Left lung (tissue), 10 donors: ENCODE data around the gene DEPP1. TPM values are rescaled to one million over a fixed set of nuclear protein-coding genes. Genes with fewer than 3 reads are reported as not detected.

Experiments used
- ATAC-seq: fragments of 200-7000 bp; cut with Tn5 transposase; one replicate; pipeline ENCODE4 v1.9.1; 2020; ENCODE audit warnings: moderate library complexity
- DNase-seq, 4 donors: peaks; one replicate each; pipeline ENCODE4 v3.0.0-alpha.2; 2013 to 2020
- H3K27ac ChIP-seq, 2 donors: fragments of 200-600 bp; sonication (generic) in 1 of 2; one replicate each; pipeline versions ENCODE4 v1.5.0 to v1.8.0; 2020 to 2021
- H3K27me3 ChIP-seq, 2 donors: fragments of 200-600 bp; sonication (generic) in 1 of 2; one replicate each; pipeline versions ENCODE4 v1.5.0 to v1.8.0; 2020 to 2021
- H3K36me3 ChIP-seq, 2 donors: fragments of 200-600 bp; sonication (generic) in 1 of 2; one replicate each; pipeline versions ENCODE4 v1.5.0 to v1.8.0; 2020 to 2021
- H3K4me1 ChIP-seq, 2 donors: fragments of 200-600 bp; one replicate each; pipeline ENCODE4 v1.8.0; 2021
- H3K4me3 ChIP-seq, 2 donors: fragments of 200-600 bp; sonication (generic) in 1 of 2; one replicate each; pipeline versions ENCODE4 v1.5.0 to v1.8.0; 2020 to 2021; ENCODE audit warnings: mild to moderate bottlenecking in 1 of 2
- H3K9me3 ChIP-seq, 2 donors: fragments of 200-600 bp; sonication (generic) in 1 of 2; one replicate each; pipeline versions ENCODE4 v1.5.0 to v1.8.0; 2020 to 2021
- CTCF ChIP-seq, 2 donors: fragments of 200-600 bp; sonication (generic) in 1 of 2; IDR thresholded peaks; one replicate each; pipeline versions ENCODE4 v1.5.0 to v1.8.0; 2021; ENCODE audit warnings: antibody characterized with exemption in 2 of 2
- intact Hi-C, 2 donors: fragments of 100-400 bp; cut with DNase I; formaldehyde crosslinking; loops; one replicate each; pipeline versions ENCODE4 v1.11.2 to v1.14.2; 2022
- polyA plus RNA-seq, 6 donors: library from polyadenylated mRNA; unstranded; fragments of 120-200 nt; gene quantifications; one replicate each; pipeline ENCODE4 v1.2.1, GENCODE V29; 2013; ENCODE audit not compliant: insufficient read length in 6 of 6
- total RNA-seq, 2 donors: library from RNA; stranded (reverse); fragmentation: NEBNext Ultra II Directional; extraction: Animal tissue kit (Norgen Biotek cat#: 25700); gene quantifications; one replicate each; pipeline ENCODE4 v1.2.1, GENCODE V29; 2021
- donor health status: DM: no; HTN: yes; CAD: no.
- donor health status: DM: no; HTN: no; CAD: no.

DEPP1 gene
- total and polyA plus RNA-seq, 8 donors = 18.5 to 59.8 (median 28.3) TPM

GRCh38 chr10:44983066-44983894 is 4.7 kb upstream of the DEPP1 start:
- no peak overlapping the region for H3K4me3 ChIP-seq
- no peak for ATAC-seq
- H3K4me1 ChIP-seq = peaks cover 31 to 70% of the 10 kb centered on the region in 2 donors
- H3K9me3 ChIP-seq = no peaks in the 10 kb centered on the region
- DNase-seq = no peak
- intact Hi-C loops = no loop called here
- H3K27ac ChIP-seq = peak overlapping the region; percentile 71 to 78
- H3K27me3 ChIP-seq = no peaks in the 10 kb centered on the region
- peaks cover 0 to 59% of the 10 kb centered on the region in 2 donors for H3K36me3 ChIP-seq
- TF ChIP-seq CTCF (IDR thresholded peaks at IDR 0.05) = no peak

GRCh38 chr10:44982496-44982895 is 3.9 kb upstream of the DEPP1 start:
- H3K27ac ChIP-seq = peak overlapping the region; percentile 71 to 78
- DNase-seq = no peak

GRCh38 chr10:44982114-44982460 is 3.5 kb upstream of the DEPP1 start:
- Histone ChIP-seq H3K9me3 (no peaks in the 10 kb centered on the region), H3K27me3 (no peaks in the 10 kb centered on the region), H3K27ac (peak overlapping the region; percentile 71 to 78), H3K36me3 (peaks cover 0 to 57% of the 10 kb centered on the region in 2 donors), H3K4me1 (peaks cover 40 to 82% of the 10 kb centered on the region in 2 donors), H3K4me3 (no peak overlapping the region)
- intact Hi-C loops = no loop called here
- no peak for TF ChIP-seq CTCF (IDR thresholded peaks at IDR 0.05)
- DNase-seq = peak in 1 of 4 donors; percentile 49
- ATAC-seq = peak; percentile 0

More at GRCh38 chr10:44982496-44982895, 3.9 kb upstream of the DEPP1 start:
- TF ChIP-seq CTCF (IDR thresholded peaks at IDR 0.05) = no peak
- H3K27me3 ChIP-seq = no peaks in the 10 kb centered on the region
- H3K36me3 ChIP-seq = peaks cover 0 to 57% of the 10 kb centered on the region in 2 donors
- intact Hi-C loops = no loop called here
- no peaks in the 10 kb centered on the region for H3K9me3 ChIP-seq
- H3K4me3 ChIP-seq = no peak overlapping the region
- H3K4me1 ChIP-seq = peaks cover 36 to 78% of the 10 kb centered on the region in 2 donors
- ATAC-seq = no peak

- H3K4me1 ChIP-seq = peaks cover 44 to 88% of the 10 kb centered on the region in 2 donors
- ATAC-seq (peak; percentile 45), DNase-seq (peak in 1 of 4 donors; percentile 43)
Measured at GRCh38 chr10:44981172-44982113, 2.8 kb upstream of the DEPP1 start.

More at GRCh38 chr10:44981172-44982113, 2.8 kb upstream of the DEPP1 start:
- intact Hi-C loops = no loop called here
- no peak for TF ChIP-seq CTCF (IDR thresholded peaks at IDR 0.05)
- H3K36me3 ChIP-seq = peaks cover 0 to 57% of the 10 kb centered on the region in 2 donors
- H3K4me3 ChIP-seq = no peak overlapping the region
- H3K27me3 ChIP-seq = no peaks in the 10 kb centered on the region
- peak overlapping the region; percentile 71 to 78 for H3K27ac ChIP-seq
- H3K9me3 ChIP-seq = no peaks in the 10 kb centered on the region
